GM19043 (cell line): ENCODE data around the gene ESRRG.
A peak's percentile ranks its signal among the peaks of the same experiment; 100 is the strongest.
"Not testable (repeated sequence)": the region's sequence is repeated elsewhere in the genome, so short reads cannot be mapped to it uniquely, and the experiment has no call there.

Experiments used
- ATAC-seq: cut with Tn5 transposase; IDR thresholded peaks from one replicate; pipeline ENCODE4 v1.9.1; 2021; ENCODE audit warnings: low read depth; ENCODE audit not compliant: unreplicated experiment

ESRRG gene

GRCh38 chr1:216710055-216710454, 13.2 kb downstream of the ESRRG start:
- ATAC-seq, result no peak

GRCh38 chr1:216705676-216706075, 17.6 kb downstream of the ESRRG start:
- no peak for ATAC-seq

GRCh38 chr1:216704065-216704464, 19.2 kb downstream of the ESRRG start:
- ATAC-seq, result not testable (repeated sequence)

- peak; percentile 84 for ATAC-seq
Measured at GRCh38 chr1:216702170-216702569, 21.1 kb downstream of the ESRRG start.

GRCh38 chr1:216700779-216701178, 22.4 kb downstream of the ESRRG start:
- ATAC-seq, result no peak

- ATAC-seq, result no peak
Measured at GRCh38 chr1:216691710-216692109, 31.5 kb downstream of the ESRRG start.

GRCh38 chr1:216690603-216691002, 32.6 kb downstream of the ESRRG start:
- no peak for ATAC-seq

GRCh38 chr1:216688127-216688657, 35.0 kb downstream of the ESRRG start:
- ATAC-seq, result no peak

GRCh38 chr1:216686860-216687766, 36.1 kb downstream of the ESRRG start:
- ATAC-seq, result no peak

GRCh38 chr1:216682752-216683151, 40.5 kb downstream of the ESRRG start:
- ATAC-seq, result no peak

GRCh38 chr1:216679108-216679507, 44.1 kb downstream of the ESRRG start:
- no peak for ATAC-seq

GRCh38 chr1:216670118-216670883, 52.9 kb downstream of the ESRRG start:
- ATAC-seq, result no peak

GRCh38 chr1:216666441-216666840, 56.8 kb downstream of the ESRRG start:
- ATAC-seq, result no peak

- ATAC-seq, result no peak
Measured at GRCh38 chr1:216665856-216666255, 57.4 kb downstream of the ESRRG start.

GRCh38 chr1:216665406-216665805, 57.8 kb downstream of the ESRRG start:
- no peak for ATAC-seq

- ATAC-seq, result no peak
Measured at GRCh38 chr1:216662681-216663080, 60.5 kb downstream of the ESRRG start.

GRCh38 chr1:216660561-216660960, 62.7 kb downstream of the ESRRG start:
- no peak for ATAC-seq

GRCh38 chr1:216653001-216653400, 70.2 kb downstream of the ESRRG start:
- ATAC-seq, result no peak

GRCh38 chr1:216651826-216652418, 71.3 kb downstream of the ESRRG start:
- ATAC-seq, result no peak

- no peak for ATAC-seq
Measured at GRCh38 chr1:216643176-216643575, 80.1 kb downstream of the ESRRG start.
